SK-N-SH (cell line): ENCODE results near the gene TSC22D1. TPM values are rescaled to one million over a fixed set of nuclear protein-coding genes. Genes with fewer than 3 reads are reported as not detected.

Experiments
- CTCF ChIA-PET: fragments of 300-600, 350-600 bp; formaldehyde crosslinking; extraction: SDS; loops from one replicate; lab custom pipeline; 2021; lab: Yijun Ruan, JAX
- POLR2A ChIA-PET: fragments of 350-600 bp; sonication (Branson Sonifier 250); formaldehyde crosslinking; extraction: SDS; loops from one replicate; lab custom pipeline; 2020; ENCODE audit warnings: antibody characterized with exemption, inconsistent platforms; lab: Yijun Ruan, JAX
- DNase-seq: peaks from one replicate; pipeline ENCODE4 v3.0.0; 2012
- H2AFZ ChIP-seq: fragments of 200-600 bp; sonication (generic); 2 replicates; pipeline ENCODE4 v1.8.1; 2016; ENCODE audit warnings: antibody characterized with exemption, mild to moderate bottlenecking, low read depth
- H3F3A ChIP-seq: fragments of 200-600 bp; sonication (generic); replicated peaks from 2 replicates; pipeline ENCODE3; 2016; ENCODE audit warnings: antibody characterized with exemption, mild to moderate bottlenecking; ENCODE audit not compliant: insufficient read depth
- H3K27ac ChIP-seq, 2 experiments: fragments of 200-500 bp in 1 of 2; fragments of 200-600 bp in 1 of 2; sonication (Bioruptor generic) in 1 of 2; sonication (generic), shearing (Covaris generic) in 1 of 2; 2 replicates each; pipeline versions ENCODE4 v1.5.1 to v1.6.1; 2014 to 2016; ENCODE audit warnings: low read depth in 2 of 2, inconsistent platforms in 1 of 2, low read length in 1 of 2, mild to moderate bottlenecking in 1 of 2, mixed read lengths in 1 of 2
- H3K27me3 ChIP-seq: fragments of 200-600 bp; sonication (generic), shearing (Covaris generic); 2 replicates; pipeline ENCODE4 v1.6.1; 2016; ENCODE audit warnings: mixed run types; ENCODE audit not compliant: insufficient read depth
- H3K36me3 ChIP-seq, 2 experiments: fragments of 200-500 bp in 1 of 2; fragments of 200-600 bp in 1 of 2; sonication (Bioruptor generic) in 1 of 2; sonication (generic) in 1 of 2; replicated peaks in 1 of 2; 2 replicates each; pipeline versions ENCODE3 to v1.5.1; 2014 to 2016; ENCODE audit warnings: low read length in 1 of 2, mild to moderate bottlenecking in 1 of 2; ENCODE audit not compliant: insufficient read depth in 2 of 2, control insufficient read depth in 1 of 2
- H3K4me1 ChIP-seq, 2 experiments: fragments of 200-500 bp in 1 of 2; fragments of 200-600 bp in 1 of 2; sonication (Bioruptor generic) in 1 of 2; sonication (generic), shearing (Covaris generic) in 1 of 2; 2 replicates each; pipeline versions ENCODE4 v1.5.1 to v1.6.1; 2014 to 2016; ENCODE audit warnings: low read depth in 1 of 2, low read length in 1 of 2, mixed run types in 1 of 2; ENCODE audit not compliant: insufficient read depth in 2 of 2, control insufficient read depth in 1 of 2
- H3K4me2 ChIP-seq: fragments of 200-600 bp; sonication (generic), shearing (Covaris generic); 2 replicates; pipeline ENCODE4 v1.6.1; 2017; ENCODE audit warnings: mixed run types
- H3K4me3 ChIP-seq, 2 experiments: fragments of 200-500 bp in 1 of 2; fragments of 200-600 bp in 1 of 2; sonication (Bioruptor generic) in 1 of 2; sonication (generic), shearing (Covaris generic) in 1 of 2; 2 replicates each; pipeline versions ENCODE4 v1.5.1 to v1.8.1; 2014 to 2016; ENCODE audit warnings: low read depth in 2 of 2, inconsistent platforms in 1 of 2, low read length in 1 of 2, mild to moderate bottlenecking in 1 of 2, mixed read lengths in 1 of 2, moderate library complexity in 1 of 2
- H3K79me2 ChIP-seq: fragments of 200-600 bp; sonication (generic); 2 replicates; pipeline ENCODE4 v1.8.1; 2017; ENCODE audit warnings: mild to moderate bottlenecking; ENCODE audit not compliant: insufficient read depth
- H3K9ac ChIP-seq: fragments of 200-600 bp; sonication (generic); 2 replicates; pipeline ENCODE4 v1.6.1; 2017; ENCODE audit warnings: mixed run types
- H3K9me2 ChIP-seq: fragments of 200-600 bp; sonication (generic); 2 replicates; pipeline ENCODE4 v1.6.1; 2017; ENCODE audit warnings: mixed run types
- H3K9me3 ChIP-seq: fragments of 200-600 bp; sonication (generic); 2 replicates; pipeline ENCODE4 v1.6.1; 2017; ENCODE audit warnings: mixed run types, mild to moderate bottlenecking, moderate library complexity
- H4K20me1 ChIP-seq: fragments of 200-600 bp; sonication (generic); 2 replicates; pipeline ENCODE4 v1.6.1; 2017; ENCODE audit warnings: mild to moderate bottlenecking, mixed run types; ENCODE audit not compliant: insufficient read depth
- CHD2 ChIP-seq: fragments of 150-350 bp; IDR thresholded peaks from 2 replicates; pipeline ENCODE4 v1.6.1; 2018; ENCODE audit warnings: low read length; ENCODE audit not compliant: partially characterized antibody
- FOSL2 ChIP-seq: IDR thresholded peaks from 2 replicates; pipeline ENCODE4 v1.4.0; 2012; ENCODE audit warnings: low read depth, mild to moderate bottlenecking, moderate library complexity, borderline replicate concordance
- FOXJ3 ChIP-seq: sonication (generic); formaldehyde crosslinking; IDR thresholded peaks from 2 replicates; pipeline ENCODE4 v1.5.1; 2020; ENCODE audit warnings: mild to moderate bottlenecking, missing genetic modification reagents
- FOXM1 ChIP-seq: IDR thresholded peaks from 2 replicates; pipeline ENCODE4 v1.4.0; 2012; ENCODE audit warnings: low read depth, mild to moderate bottlenecking
- GABPA ChIP-seq: IDR thresholded peaks from 2 replicates; pipeline ENCODE4 v1.4.0; 2012; ENCODE audit warnings: low read depth, mild to moderate bottlenecking
- GATA2 ChIP-seq: sonication (generic); formaldehyde crosslinking; IDR thresholded peaks from 2 replicates; pipeline ENCODE4 v1.5.0; 2020; ENCODE audit warnings: mild to moderate bottlenecking, missing genetic modification reagents
- MEF2A ChIP-seq: IDR thresholded peaks from 2 replicates; pipeline ENCODE4 v1.4.0; 2012; ENCODE audit warnings: low read depth, borderline replicate concordance
- MXI1 ChIP-seq: IDR thresholded peaks from 2 replicates; pipeline ENCODE4 v1.6.1; 2012; ENCODE audit warnings: mild to moderate bottlenecking, low read depth, low read length, improper control_type of control experiment
- NFIC ChIP-seq: IDR thresholded peaks from 2 replicates; pipeline ENCODE4 v1.4.0; 2012; ENCODE audit warnings: borderline replicate concordance
- RAD21 ChIP-seq: IDR thresholded peaks from 2 replicates; pipeline ENCODE4 v1.6.1; 2012; ENCODE audit warnings: mild to moderate bottlenecking, low read length
- RCOR1 ChIP-seq: fragments of 150-350 bp; IDR thresholded peaks from 2 replicates; pipeline ENCODE4 v1.6.1; 2017; ENCODE audit warnings: antibody characterized with exemption, low read length
- RFX5 ChIP-seq: IDR thresholded peaks from 2 replicates; pipeline ENCODE4 v1.6.1; 2012; ENCODE audit warnings: mild to moderate bottlenecking, improper control_type of control experiment, low read length
- USF1 ChIP-seq: IDR thresholded peaks from 2 replicates; pipeline ENCODE4 v1.4.0; 2012; ENCODE audit warnings: low read depth, borderline replicate concordance
- YY1 ChIP-seq: IDR thresholded peaks from 2 replicates; pipeline ENCODE4 v1.4.0; 2012; ENCODE audit warnings: low read depth, mild to moderate bottlenecking
- ZBTB33 ChIP-seq: IDR thresholded peaks from 2 replicates; pipeline ENCODE4 v1.4.0; 2012; ENCODE audit warnings: low read depth, borderline replicate concordance
- WGBS: methylation state at CpG from one replicate; pipeline ENCODE4 v1.1.6; 2017; ENCODE audit warnings: low lambda C conversion rate; 5-methylcytosine and 5-hydroxymethylcytosine counted together
- polyA plus RNA-seq, 3 experiments: library from polyadenylated mRNA; depleted of rRNA; stranded (reverse); fragments of >200 nt; gene quantifications; 2 replicates each; pipeline ENCODE4 v1.2.3, GENCODE V29; 2012
- TF ChIP-seq, protein P1 (sequence below): IDR thresholded peaks from 2 replicates; pipeline ENCODE4; 2012
- TF ChIP-seq, protein P2 (sequence below): fragments of 150-350 bp; IDR thresholded peaks from 2 replicates; pipeline ENCODE4 v1.6.1; 2017; ENCODE audit warnings: antibody characterized with exemption, low read length, low read depth, borderline replicate concordance
- TF ChIP-seq, protein P3 (sequence below): IDR thresholded peaks from 2 replicates; pipeline ENCODE4 v1.4.0; 2012; ENCODE audit warnings: low read depth

Gene TSC22D1
- polyA plus RNA-seq, 1 of the 3 experiments (the other 2 are of a cell fraction): 137 TPM

DNA sequence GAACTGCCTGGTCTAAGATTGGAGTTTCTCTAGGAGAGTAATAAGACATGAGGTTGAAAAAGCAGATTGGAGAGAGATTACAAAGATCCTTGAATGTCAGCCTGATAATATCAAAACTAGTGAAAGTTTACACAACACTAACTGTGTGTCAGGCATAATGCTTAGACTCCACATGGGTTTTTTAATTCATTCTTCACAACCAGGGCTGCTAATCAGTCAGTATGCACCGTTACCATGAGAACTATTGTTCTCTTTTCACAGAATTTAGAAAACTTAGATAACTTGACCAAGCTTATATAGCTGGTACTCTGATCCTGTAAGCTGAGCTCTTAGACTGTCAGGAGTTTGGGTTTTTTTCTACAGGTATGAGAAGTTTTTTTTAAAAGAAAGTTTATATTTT, 46.6 kb upstream of the TSC22D1 start:
- Histone ChIP-seq H3K9me2 (no peaks in the 10 kb centered on the region), H3K4me2 (no peak overlapping the region), H3K9ac (no peak overlapping the region), H3F3A (peaks cover 19% of the 10 kb centered on the region), H3K4me1 (peaks cover 0 to 6% of the 10 kb centered on the region in 2 experiments; a peak in 1 of 4 replicates), H3K9me3 (no peaks in the 10 kb centered on the region), H3K27me3 (no peaks in the 10 kb centered on the region), H2AFZ (no peak overlapping the region), H3K27ac (no peak overlapping the region), H3K4me3 (no peak overlapping the region), H4K20me1 (no peaks in the 10 kb centered on the region), H3K79me2 (no peaks in the 10 kb centered on the region), H3K36me3 (no peaks in the 10 kb centered on the region)
- CTCF ChIA-PET: no interaction called here
- DNase-seq: no peak
- 71% methylated on average over 1 of the region's 1 CpG for WGBS
- POLR2A ChIA-PET: no interaction called here
- TF ChIP-seq GABPA (no peak), YY1 (no peak), RFX5 (no peak), USF1 (no peak), MEF2A (no peak), ZBTB33 (no peak), CHD2 (no peak), FOXJ3 (CRISPR knock-in tag) (no peak), FOSL2 (no peak), FOXM1 (no peak), GATA2 (CRISPR knock-in tag) (no peak)
- TF ChIP-seq, protein P1, sequence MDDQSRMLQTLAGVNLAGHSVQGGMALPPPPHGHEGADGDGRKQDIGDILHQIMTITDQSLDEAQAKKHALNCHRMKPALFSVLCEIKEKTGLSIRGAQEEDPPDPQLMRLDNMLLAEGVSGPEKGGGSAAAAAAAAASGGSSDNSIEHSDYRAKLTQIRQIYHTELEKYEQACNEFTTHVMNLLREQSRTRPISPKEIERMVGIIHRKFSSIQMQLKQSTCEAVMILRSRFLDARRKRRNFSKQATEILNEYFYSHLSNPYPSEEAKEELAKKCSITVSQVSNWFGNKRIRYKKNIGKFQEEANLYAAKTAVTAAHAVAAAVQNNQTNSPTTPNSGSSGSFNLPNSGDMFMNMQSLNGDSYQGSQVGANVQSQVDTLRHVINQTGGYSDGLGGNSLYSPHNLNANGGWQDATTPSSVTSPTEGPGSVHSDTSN: no peak
- TF ChIP-seq, protein P2, sequence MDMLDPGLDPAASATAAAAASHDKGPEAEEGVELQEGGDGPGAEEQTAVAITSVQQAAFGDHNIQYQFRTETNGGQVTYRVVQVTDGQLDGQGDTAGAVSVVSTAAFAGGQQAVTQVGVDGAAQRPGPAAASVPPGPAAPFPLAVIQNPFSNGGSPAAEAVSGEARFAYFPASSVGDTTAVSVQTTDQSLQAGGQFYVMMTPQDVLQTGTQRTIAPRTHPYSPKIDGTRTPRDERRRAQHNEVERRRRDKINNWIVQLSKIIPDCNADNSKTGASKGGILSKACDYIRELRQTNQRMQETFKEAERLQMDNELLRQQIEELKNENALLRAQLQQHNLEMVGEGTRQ: no peak

DNA sequence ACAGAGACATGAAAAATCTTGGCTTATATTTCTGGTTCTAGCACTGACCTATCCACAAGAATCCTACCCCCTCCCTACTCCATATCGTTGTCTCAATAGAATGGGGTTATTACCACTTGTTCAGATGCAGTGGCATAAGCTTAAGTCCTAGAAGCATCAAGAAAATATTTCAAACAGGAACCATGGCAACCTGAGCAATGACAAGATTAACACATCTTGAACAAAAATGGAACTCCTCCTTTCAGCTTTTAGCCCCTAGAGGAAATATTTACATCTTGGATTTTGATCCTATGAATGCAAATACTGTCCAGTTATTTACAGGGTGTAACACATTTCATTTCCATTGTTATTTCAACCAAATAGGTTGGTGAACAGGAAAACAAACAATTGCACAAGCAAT, 46.1 kb upstream of the TSC22D1 start:
- H3K36me3 ChIP-seq: no peaks in the 10 kb centered on the region
- H3K4me3 ChIP-seq: no peak overlapping the region
- no peak overlapping the region for H3K27ac ChIP-seq
- H3K4me1 ChIP-seq: peaks cover 0 to 6% of the 10 kb centered on the region in 2 experiments; a peak in 1 of 4 replicates
- peaks cover 14% of the 10 kb centered on the region for H3F3A ChIP-seq
- H3K79me2 ChIP-seq: no peaks in the 10 kb centered on the region
- no peaks in the 10 kb centered on the region for H3K27me3 ChIP-seq
- no peak for DNase-seq
- no peak overlapping the region for H3K9ac ChIP-seq
- H3K4me2 ChIP-seq: no peak overlapping the region
- H2AFZ ChIP-seq: no peak overlapping the region
- no peaks in the 10 kb centered on the region for H3K9me2 ChIP-seq
- H3K9me3 ChIP-seq: no peaks in the 10 kb centered on the region
- WGBS: 73% methylated on average over 1 of the region's 1 CpG
- CTCF ChIA-PET: no interaction called here
- no peaks in the 10 kb centered on the region for H4K20me1 ChIP-seq
- POLR2A ChIA-PET: interaction anchor here (0.6 kb wide), 1 partner anchor 68 kb away, joined by 4 read pairs; no protein-coding TSS in a partner anchor
- TF ChIP-seq, protein P3, sequence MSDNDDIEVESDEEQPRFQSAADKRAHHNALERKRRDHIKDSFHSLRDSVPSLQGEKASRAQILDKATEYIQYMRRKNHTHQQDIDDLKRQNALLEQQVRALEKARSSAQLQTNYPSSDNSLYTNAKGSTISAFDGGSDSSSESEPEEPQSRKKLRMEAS: no peak
- TF ChIP-seq USF1: no peak
- TF ChIP-seq, protein P2: no peak
- TF ChIP-seq GATA2 (CRISPR knock-in tag): no peak
- TF ChIP-seq RAD21: no peak
- no peak for TF ChIP-seq RCOR1
- TF ChIP-seq ZBTB33: no peak
- no peak for TF ChIP-seq NFIC
- TF ChIP-seq FOSL2: no peak
- TF ChIP-seq MXI1: no peak
